T-helper 17 cell (primary cell): ENCODE results near the gene PTPN21. TPM values are rescaled to one million over a fixed set of nuclear protein-coding genes. Genes with fewer than 3 reads are reported as not detected.

Experiments used
- ATAC-seq: fragments of 150-1000 bp; cut with Tn5 transposase; 2 replicates; pipeline ENCODE4 v1.10.0; 2021; ENCODE audit warnings: mild to moderate bottlenecking, moderate library complexity
- DNase-seq, 3 donors: peaks; one replicate each; pipeline versions ENCODE4 v3.0.0 to v3.0.0-alpha.2; 2020 to 2021
- H3K9me3 ChIP-seq: one replicate; pipeline ENCODE4 v1.7.0; 2013; ENCODE audit warnings: low read length, mild to moderate bottlenecking; ENCODE audit not compliant: control insufficient read depth, poor library complexity, severe bottlenecking
- H3K27ac Mint-ChIP-seq: one replicate; pipeline ENCODE4 v1.8.0; 2022; ENCODE audit warnings: mild to moderate bottlenecking, moderate library complexity, mixed read lengths
- H3K27me3 Mint-ChIP-seq: one replicate; pipeline ENCODE4 v1.8.0; 2022; ENCODE audit warnings: mixed read lengths
- H3K36me3 Mint-ChIP-seq: one replicate; pipeline ENCODE4 v1.8.0; 2022; ENCODE audit warnings: low read depth, mixed read lengths
- H3K4me1 Mint-ChIP-seq: one replicate; pipeline ENCODE4 v1.8.0; 2022; ENCODE audit warnings: mild to moderate bottlenecking, mixed read lengths
- H3K4me3 Mint-ChIP-seq: one replicate; pipeline ENCODE4 v1.8.0; 2022; ENCODE audit warnings: mild to moderate bottlenecking, moderate library complexity, mixed read lengths
- total RNA-seq, 4 donors: library from RNA in 2 of 4; stranded (reverse) in 2 of 4; gene quantifications; one replicate each; pipeline ENCODE4 v1.2.3 and lab custom pipeline; 2022 to 2026

Gene PTPN21
- total RNA-seq = not detected
- total RNA-seq (lab: John Stamatoyannopoulos, UW) = 0.15 to 0.35 reads per million in 2 donors

GRCh38 chr14:88554457-88555286 is at the start of gene PTPN21:
TSS of gene PTPN21 (minus strand) at chr14:88555007. CDS start at chr14:88550417, 4,590 bp downstream.
- Mint-ChIP-seq H3K27ac (no peak within 1 kb of the TSS), H3K27me3 (peaks cover 60% of the 10 kb centered on the region), H3K4me1 (peaks cover 25% of the 10 kb centered on the region), H3K36me3 (peaks cover 2% of the 10 kb centered on the region), H3K4me3 (peak within 1 kb of the TSS; percentile 81)
- no peaks in the 10 kb centered on the region for H3K9me3 ChIP-seq
- DNase-seq (peak in 1 of 3 donors; percentile 17), ATAC-seq (no peak)

GRCh38 chr14:88604212-88604611 is 49.4 kb upstream of the PTPN21 start:
- Mint-ChIP-seq H3K36me3 (peaks cover 17% of the 10 kb centered on the region), H3K27ac (no peak overlapping the region)
- ATAC-seq = no peak

GRCh38 chr14:88599761-88600439 is 45.1 kb upstream of the PTPN21 start:
- DNase-seq (no peak), ATAC-seq (peak; percentile 47)
- peaks cover 29% of the 10 kb centered on the region for H3K4me1 Mint-ChIP-seq
- no peaks in the 10 kb centered on the region for H3K27me3 Mint-ChIP-seq
- H3K9me3 ChIP-seq = no peaks in the 10 kb centered on the region
- peak overlapping the region; percentile 76 for H3K4me3 Mint-ChIP-seq
- peaks cover 24% of the 10 kb centered on the region for H3K36me3 Mint-ChIP-seq
- peak overlapping the region; percentile 91 for H3K27ac Mint-ChIP-seq

More at GRCh38 chr14:88604212-88604611, 49.4 kb upstream of the PTPN21 start:
- H3K9me3 ChIP-seq = no peaks in the 10 kb centered on the region
- H3K27me3 Mint-ChIP-seq = no peaks in the 10 kb centered on the region
- no peak for DNase-seq
- H3K4me3 Mint-ChIP-seq = no peak overlapping the region
- peaks cover 20% of the 10 kb centered on the region for H3K4me1 Mint-ChIP-seq

GRCh38 chr14:88599326-88599725 is 44.5 kb upstream of the PTPN21 start:
- DNase-seq (no peak), ATAC-seq (no peak)
- no peaks in the 10 kb centered on the region for H3K9me3 ChIP-seq
- Mint-ChIP-seq H3K4me3 (peak overlapping the region; percentile 76), H3K36me3 (peaks cover 24% of the 10 kb centered on the region), H3K4me1 (peaks cover 29% of the 10 kb centered on the region), H3K27me3 (no peaks in the 10 kb centered on the region), H3K27ac (peak overlapping the region; percentile 91)

GRCh38 chr14:88598097-88598675 is 43.4 kb upstream of the PTPN21 start:
- no peak for DNase-seq
- ATAC-seq = no peak
- no peaks in the 10 kb centered on the region for H3K9me3 ChIP-seq
- Mint-ChIP-seq H3K4me1 (peaks cover 27% of the 10 kb centered on the region), H3K4me3 (no peak overlapping the region), H3K36me3 (peaks cover 24% of the 10 kb centered on the region), H3K27ac (peak overlapping the region; percentile 54), H3K27me3 (no peaks in the 10 kb centered on the region)

- Mint-ChIP-seq H3K4me3 (no peak overlapping the region), H3K27ac (peak overlapping the region; percentile 54), H3K4me1 (peaks cover 28% of the 10 kb centered on the region), H3K27me3 (no peaks in the 10 kb centered on the region), H3K36me3 (peaks cover 24% of the 10 kb centered on the region)
- no peaks in the 10 kb centered on the region for H3K9me3 ChIP-seq
- DNase-seq (no peak), ATAC-seq (no peak)
Measured at GRCh38 chr14:88597601-88598000, 42.8 kb upstream of the PTPN21 start.

GRCh38 chr14:88597038-88597437 is 42.2 kb upstream of the PTPN21 start:
- Mint-ChIP-seq H3K4me3 (no peak overlapping the region), H3K4me1 (peaks cover 29% of the 10 kb centered on the region), H3K36me3 (peaks cover 22% of the 10 kb centered on the region), H3K27ac (no peak overlapping the region), H3K27me3 (no peaks in the 10 kb centered on the region)
- H3K9me3 ChIP-seq = no peaks in the 10 kb centered on the region
- DNase-seq (no peak), ATAC-seq (no peak)

- ATAC-seq (no peak), DNase-seq (no peak)
- Mint-ChIP-seq H3K27me3 (no peaks in the 10 kb centered on the region), H3K27ac (no peak overlapping the region), H3K4me3 (no peak overlapping the region), H3K4me1 (peaks cover 14% of the 10 kb centered on the region), H3K36me3 (peaks cover 26% of the 10 kb centered on the region)
- H3K9me3 ChIP-seq = no peaks in the 10 kb centered on the region
Measured at GRCh38 chr14:88592031-88592430, 37.2 kb upstream of the PTPN21 start.

- no peak overlapping the region for H3K27ac Mint-ChIP-seq
- no peaks in the 10 kb centered on the region for H3K9me3 ChIP-seq
- ATAC-seq (no peak), DNase-seq (no peak)
- peaks cover 9% of the 10 kb centered on the region for H3K4me1 Mint-ChIP-seq
- no peak overlapping the region for H3K4me3 Mint-ChIP-seq
- H3K36me3 Mint-ChIP-seq = peaks cover 23% of the 10 kb centered on the region
- no peaks in the 10 kb centered on the region for H3K27me3 Mint-ChIP-seq
Measured at GRCh38 chr14:88590173-88590572, 35.4 kb upstream of the PTPN21 start.

- Mint-ChIP-seq H3K27ac (peak overlapping the region; percentile 14), H3K36me3 (peaks cover 23% of the 10 kb centered on the region), H3K4me1 (peaks cover 9% of the 10 kb centered on the region), H3K27me3 (no peaks in the 10 kb centered on the region), H3K4me3 (no peak overlapping the region)
- ATAC-seq (no peak), DNase-seq (no peak)
- no peaks in the 10 kb centered on the region for H3K9me3 ChIP-seq
Measured at GRCh38 chr14:88588081-88588480, 33.3 kb upstream of the PTPN21 start.

- DNase-seq = no peak
- ATAC-seq = no peak
- peaks cover 19% of the 10 kb centered on the region for H3K36me3 Mint-ChIP-seq
- no peak overlapping the region for H3K4me3 Mint-ChIP-seq
- no peaks in the 10 kb centered on the region for H3K9me3 ChIP-seq
- H3K27me3 Mint-ChIP-seq = no peaks in the 10 kb centered on the region
- H3K4me1 Mint-ChIP-seq = peaks cover 10% of the 10 kb centered on the region
- H3K27ac Mint-ChIP-seq = no peak overlapping the region
Measured at GRCh38 chr14:88584451-88584850, 29.6 kb upstream of the PTPN21 start.

GRCh38 chr14:88576222-88576621 is 21.4 kb upstream of the PTPN21 start:
- peaks cover 15% of the 10 kb centered on the region for H3K36me3 Mint-ChIP-seq

GRCh38 chr14:88572117-88572516 is 17.3 kb upstream of the PTPN21 start:
- ATAC-seq (no peak), DNase-seq (no peak)
- Mint-ChIP-seq H3K27me3 (no peaks in the 10 kb centered on the region), H3K36me3 (peaks cover 2% of the 10 kb centered on the region), H3K27ac (no peak overlapping the region), H3K4me1 (no peaks in the 10 kb centered on the region), H3K4me3 (no peak overlapping the region)
- H3K9me3 ChIP-seq = no peaks in the 10 kb centered on the region

More at GRCh38 chr14:88576222-88576621, 21.4 kb upstream of the PTPN21 start:
- H3K27me3 Mint-ChIP-seq = no peaks in the 10 kb centered on the region
- no peak overlapping the region for H3K4me3 Mint-ChIP-seq
- H3K4me1 Mint-ChIP-seq = peaks cover 6% of the 10 kb centered on the region
- ATAC-seq = no peak
- H3K9me3 ChIP-seq = no peaks in the 10 kb centered on the region
- no peak overlapping the region for H3K27ac Mint-ChIP-seq
- no peak for DNase-seq
